Fibroblast of peridontal ligament (primary cell): ENCODE data around the gene DCTN2.

ENCODE experiments used
- DNase-seq: peaks from one replicate; pipeline ENCODE4 v3.0.0-alpha.2; 2010; ENCODE audit errors: extremely low read depth

Gene DCTN2

DNA sequence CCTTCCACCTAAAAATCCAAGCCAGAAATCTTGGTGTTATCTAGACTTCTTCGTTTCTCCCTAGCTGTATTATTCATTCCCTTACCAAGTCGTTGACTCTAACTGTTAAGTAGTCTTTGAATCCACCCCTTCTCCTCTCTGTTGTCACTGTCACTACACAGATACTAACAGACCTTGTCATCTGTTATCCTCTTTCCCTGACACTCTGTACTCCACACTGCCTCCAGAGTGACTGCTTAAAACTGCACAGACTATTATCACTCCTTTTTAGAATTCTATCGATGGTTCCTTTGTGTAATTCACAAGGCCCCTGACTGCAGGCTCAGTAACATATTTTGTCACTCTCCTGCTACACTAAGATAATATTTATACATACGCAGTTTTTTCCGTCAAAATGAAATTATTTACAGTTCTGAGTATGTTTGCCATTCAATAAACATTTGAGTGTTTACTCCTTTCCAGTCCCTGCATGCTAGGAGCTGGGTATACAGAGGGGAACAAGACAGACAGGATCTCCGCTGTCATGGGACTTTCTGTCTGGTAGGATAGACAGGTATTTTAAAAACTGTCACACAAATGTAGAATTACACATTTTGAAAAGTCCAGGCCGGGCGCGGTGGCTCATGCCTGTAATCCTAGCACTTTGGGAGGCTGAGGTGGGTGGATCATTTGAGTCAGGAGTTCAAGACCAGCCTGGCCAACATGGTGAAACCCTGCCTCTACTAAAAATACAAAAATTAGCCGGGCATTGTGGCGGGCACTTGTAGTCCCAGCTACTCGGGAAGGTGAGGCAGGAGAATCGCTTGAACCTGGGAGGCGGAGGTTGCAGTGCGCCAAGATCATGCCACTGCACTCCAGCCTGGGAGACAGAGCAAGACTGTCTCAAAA, 55.4 kb downstream of the DCTN2 start:
- DNase-seq = no peak

DNA sequence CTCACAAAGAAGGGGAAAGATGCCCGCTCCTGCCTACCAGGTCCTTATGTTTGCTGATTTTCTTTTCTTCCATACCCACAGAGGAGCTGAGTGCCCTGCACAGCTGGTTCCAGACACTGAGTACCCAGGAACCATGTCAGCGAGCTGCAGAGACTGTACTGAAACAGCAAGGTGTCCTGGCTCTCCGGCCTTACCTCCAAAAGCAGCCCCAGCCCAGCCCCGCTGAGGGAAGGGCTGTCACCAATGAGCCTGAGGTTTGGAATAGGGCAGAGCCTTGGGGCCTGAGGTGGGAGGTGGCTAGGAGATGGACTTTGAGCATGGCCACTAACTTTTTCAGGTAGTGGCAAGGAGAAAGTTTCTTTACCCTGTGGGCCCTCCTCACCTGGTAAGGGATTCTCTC, 56.9 kb downstream of the DCTN2 start:
- no peak for DNase-seq

- DNase-seq = no peak
Measured at GRCh38 chr12:57489157-57489641, 57.8 kb downstream of the DCTN2 start.

- DNase-seq = peak; percentile 18
Measured at GRCh38 chr12:57488402-57489156, 58.4 kb downstream of the DCTN2 start.

DNA sequence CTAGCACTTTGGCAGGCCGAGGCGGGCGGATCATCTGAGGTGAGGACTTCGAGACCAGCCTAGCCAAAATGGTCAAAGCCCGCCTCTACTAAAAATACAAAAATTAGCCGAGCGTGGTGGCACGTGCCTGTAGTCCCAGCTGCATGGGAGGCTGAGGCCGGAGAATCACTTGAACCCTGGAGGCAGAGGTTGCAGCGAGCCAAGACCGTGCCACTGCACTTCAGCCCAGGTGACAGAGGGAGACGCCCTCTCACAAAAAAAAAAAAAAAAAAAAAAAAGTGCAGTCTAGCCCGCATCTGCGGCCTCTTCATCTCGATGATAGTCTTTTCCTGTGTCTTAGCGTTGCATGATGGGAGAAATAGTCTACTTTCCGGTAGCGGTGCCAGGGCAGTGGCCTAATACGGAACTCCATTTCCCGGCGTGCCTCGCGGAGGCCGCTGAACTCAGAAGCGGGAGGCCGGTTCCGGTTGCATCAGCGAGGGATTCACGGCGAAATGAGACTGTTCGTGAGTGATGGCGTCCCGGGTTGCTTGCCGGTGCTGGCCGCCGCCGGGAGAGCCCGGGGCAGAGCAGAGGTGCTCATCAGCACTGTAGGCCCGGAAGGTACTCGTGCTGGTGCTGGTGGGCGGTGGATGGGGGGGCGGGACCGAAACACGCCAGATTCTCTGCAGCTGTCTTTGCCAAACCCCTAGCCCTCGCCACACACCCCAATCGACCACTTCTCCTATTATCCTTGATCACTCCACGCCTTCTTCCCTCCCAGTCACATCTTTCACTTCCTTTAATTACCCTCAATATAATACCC, 59.2 kb downstream of the DCTN2 start, which contains the start of gene MARS1:
Gene MARS1 (plus strand): TSS at position 472 of the 805 bp plus-strand sequence. CDS start 23 bp downstream, at position 495.
- DNase-seq = peak; percentile 96

DNA sequence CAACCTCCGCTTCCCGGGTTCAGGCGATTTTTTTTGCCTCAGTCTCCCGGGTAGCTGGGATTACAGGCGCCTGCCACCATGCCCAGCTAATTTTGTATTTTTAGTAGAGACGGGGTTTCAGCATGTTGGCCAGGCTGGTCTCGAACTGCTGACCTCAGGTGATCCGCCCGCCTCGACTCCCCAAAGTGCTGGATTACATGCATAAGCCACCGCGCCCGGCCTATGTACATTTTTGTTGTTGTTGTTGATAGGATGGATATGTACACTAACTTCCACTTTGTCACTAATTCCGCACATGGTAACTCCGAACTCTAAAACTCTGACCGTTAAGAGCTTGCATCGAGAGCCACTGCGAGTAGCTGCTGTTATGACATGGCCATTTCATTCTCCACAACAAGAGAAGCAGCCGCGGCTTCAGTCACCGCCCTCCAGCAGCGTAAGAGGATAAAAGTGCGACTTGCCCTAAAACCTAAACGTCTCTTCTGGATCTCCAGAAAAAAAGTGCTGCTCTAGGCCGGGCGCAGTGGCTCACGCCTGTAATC, 59.9 kb downstream of the DCTN2 start:
- no peak for DNase-seq

DNA sequence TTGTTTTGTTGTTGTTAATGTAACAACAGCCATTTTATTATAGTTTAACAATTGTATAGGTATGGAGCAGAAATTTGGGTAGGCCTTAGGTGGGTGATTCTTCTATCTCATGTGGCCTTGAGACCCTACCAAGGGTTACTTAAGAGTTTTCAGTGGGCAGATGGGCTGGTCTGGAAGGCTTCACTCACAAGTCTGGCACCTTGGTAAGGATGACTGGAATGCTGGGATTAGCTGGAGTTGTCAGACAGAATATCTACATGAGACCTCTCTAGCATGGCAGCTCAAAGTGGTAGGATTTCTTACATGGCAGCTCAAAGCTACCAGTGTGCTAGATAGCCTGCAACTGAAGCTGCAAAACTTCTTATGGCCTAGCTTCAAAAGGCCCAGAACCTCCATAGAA, 61.3 kb downstream of the DCTN2 start:
- no peak for DNase-seq

- peak; percentile 62 for DNase-seq
Measured at GRCh38 chr12:57483466-57483865, 63.5 kb downstream of the DCTN2 start.

DNA sequence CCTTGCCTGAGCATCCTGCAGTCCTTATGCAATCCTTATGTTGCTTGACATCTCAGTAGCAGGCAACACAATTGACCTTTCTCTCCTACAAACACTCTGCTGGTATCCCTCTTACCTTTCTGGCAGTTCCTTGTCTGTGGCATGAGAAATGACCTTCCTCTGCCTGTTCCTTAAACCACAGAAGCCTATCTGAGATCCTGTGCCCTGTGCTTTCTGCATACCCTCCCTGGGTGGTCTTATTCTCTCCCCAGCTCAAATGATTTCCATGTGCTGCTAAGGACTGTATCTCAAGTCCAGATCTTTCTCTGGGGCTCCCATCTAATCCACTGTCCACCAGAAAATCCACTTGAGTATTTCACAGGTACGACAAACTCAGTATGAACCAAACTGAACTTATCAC, 65.3 kb downstream of the DCTN2 start:
- DNase-seq = no peak
